NCI-H1105 (cell line): ENCODE data around the gene SPEF1.
"Not testable (repeated sequence)": the region's sequence is repeated elsewhere in the genome, so short reads cannot be mapped to it uniquely, and the experiment has no call there.

Experiments used
- DNase-seq: peaks from one replicate; lab custom pipeline; 2025; lab: John Stamatoyannopoulos, UW

The SPEF1 gene, protein sequence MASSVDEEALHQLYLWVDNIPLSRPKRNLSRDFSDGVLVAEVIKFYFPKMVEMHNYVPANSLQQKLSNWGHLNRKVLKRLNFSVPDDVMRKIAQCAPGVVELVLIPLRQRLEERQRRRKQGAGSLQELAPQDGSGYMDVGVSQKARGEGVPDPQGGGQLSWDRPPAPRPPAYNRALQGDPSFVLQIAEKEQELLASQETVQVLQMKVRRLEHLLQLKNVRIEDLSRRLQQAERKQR

GRCh38 chr20:3781153-3781910 is at the start of gene SPEF1:
Gene SPEF1, minus strand, starts transcription at chr20:3781448. Its CDS starts 161 bp downstream, at chr20:3781287.
- DNase-seq: peak; percentile 93

- not testable (repeated sequence) for DNase-seq
Measured at GRCh38 chr20:3829891-3830290, 48.6 kb upstream of the SPEF1 start.

GRCh38 chr20:3828798-3829197 is 47.5 kb upstream of the SPEF1 start:
- DNase-seq: no peak

DNA sequence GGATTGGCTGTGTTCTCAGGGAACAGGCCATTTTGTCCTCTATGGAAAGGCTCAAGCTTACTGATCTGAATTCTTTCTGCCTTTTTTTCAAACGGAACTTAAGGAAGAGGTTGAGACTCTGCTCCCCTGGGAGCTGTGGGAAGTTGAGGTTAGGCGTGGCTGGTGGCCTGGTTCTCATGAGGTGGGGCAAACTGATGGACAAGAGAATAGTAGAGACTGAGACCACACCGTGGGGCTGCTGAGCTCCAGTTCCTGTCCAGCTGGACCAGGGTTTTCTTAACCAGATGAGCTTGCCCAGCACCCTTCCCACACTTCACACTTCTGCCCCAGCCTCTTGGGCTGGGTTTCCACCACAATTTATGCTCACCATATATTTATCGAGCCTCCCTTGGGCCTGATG is 45.2 kb upstream of the SPEF1 start:
- DNase-seq: no peak

DNA sequence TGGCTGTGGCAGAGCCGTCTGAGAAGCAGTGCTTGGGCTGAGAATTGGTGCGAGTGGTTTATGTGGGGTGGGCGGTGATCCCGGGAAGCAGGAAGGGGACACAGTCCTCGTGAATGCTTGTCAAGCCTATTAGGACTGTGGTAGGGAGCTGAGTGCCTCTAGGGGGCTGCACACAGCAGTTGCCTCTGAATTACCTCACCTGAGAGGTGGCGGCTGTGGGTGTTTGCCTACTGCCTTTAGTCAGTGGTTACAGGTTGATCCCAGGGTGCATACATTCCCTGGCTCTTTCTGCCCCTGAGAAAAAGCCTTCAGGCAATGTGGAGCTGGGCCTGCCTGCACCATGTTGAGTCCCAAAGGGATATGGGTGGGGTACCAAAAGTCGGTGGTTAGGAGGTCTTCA is 44.3 kb upstream of the SPEF1 start:
- DNase-seq: no peak

- no peak for DNase-seq
Measured at GRCh38 chr20:3823881-3824280, 42.6 kb upstream of the SPEF1 start.

- DNase-seq: no peak
Measured at GRCh38 chr20:3821996-3822395, 40.7 kb upstream of the SPEF1 start.

DNA sequence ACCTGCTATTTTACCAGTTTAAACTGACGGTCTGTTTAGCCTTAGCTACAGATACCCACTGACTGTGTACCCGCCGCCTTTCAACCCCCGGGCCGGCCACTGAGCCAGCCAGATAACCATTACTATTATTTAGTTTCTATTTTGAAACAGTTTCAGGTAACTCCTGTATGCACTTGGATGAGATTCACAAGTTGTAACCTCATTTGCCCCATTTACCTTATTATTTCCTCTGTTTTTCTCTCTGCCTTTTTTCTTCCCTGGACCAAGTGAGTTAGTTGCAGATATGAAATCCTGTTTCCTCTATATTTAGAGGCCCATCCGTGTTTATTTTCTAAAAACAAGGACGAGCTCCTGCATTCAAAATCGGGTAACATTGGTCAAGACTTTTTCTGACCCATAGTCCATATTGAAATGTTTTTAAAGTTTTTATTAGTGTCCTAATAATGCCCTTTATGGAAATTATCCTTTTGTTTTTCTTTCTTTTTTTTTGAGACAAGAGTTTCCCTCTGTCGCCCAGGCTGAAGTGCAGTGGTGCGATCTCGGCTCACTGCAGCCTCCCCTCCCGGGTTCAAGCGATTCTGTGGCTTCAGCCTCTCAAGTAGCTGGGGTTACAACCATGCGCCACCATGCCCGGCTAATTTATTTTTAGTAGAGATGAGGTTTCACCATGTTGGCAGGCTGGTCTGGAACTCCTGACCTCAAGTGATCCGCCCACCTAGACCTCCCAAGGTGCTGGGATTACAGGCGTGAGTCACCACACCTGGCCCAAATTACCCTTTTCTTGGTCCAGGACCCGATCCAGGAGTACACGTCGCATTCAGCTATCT is 39.9 kb upstream of the SPEF1 start:
- no peak for DNase-seq

GRCh38 chr20:3820048-3820900 is 39.0 kb upstream of the SPEF1 start, which contains the start of gene AP5S1:
Gene AP5S1, plus strand, starts transcription at chr20:3820547. Its CDS starts 1,571 bp downstream, at chr20:3822118.
- DNase-seq: peak; percentile 93

DNA sequence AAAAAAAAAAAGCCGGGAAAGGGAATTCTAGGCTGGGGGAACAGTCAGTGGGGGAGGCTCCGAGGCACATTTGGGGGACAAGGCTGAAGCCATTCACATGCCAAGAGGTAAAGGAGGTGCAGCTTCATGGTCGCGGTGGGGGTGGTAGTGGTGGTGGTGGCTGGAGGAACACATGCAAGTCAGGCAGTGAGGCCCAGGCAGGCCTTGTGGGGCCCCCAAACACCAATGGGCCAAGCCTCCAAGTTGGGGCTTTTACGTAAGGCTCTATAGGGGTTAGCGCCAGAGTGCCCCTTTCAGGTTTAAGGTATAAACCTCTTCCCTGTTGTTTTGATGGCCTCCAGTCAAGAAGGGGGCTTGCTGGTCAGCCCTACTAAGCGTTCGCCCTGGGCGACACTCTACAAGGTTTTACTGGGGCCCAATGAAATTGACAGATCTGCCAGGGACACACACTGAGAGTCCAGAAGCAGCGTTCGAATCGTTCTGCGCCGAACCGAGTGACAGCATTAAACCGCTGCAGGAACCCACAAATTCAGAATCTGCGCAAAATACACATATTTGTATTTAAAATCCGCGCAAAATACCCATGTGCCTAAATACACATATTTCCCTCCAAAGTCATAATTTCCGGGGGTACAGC is 38.3 kb upstream of the SPEF1 start:
- no peak for DNase-seq

- peak; percentile 34 for DNase-seq
Measured at GRCh38 chr20:3818155-3819151, 37.2 kb upstream of the SPEF1 start.

DNA sequence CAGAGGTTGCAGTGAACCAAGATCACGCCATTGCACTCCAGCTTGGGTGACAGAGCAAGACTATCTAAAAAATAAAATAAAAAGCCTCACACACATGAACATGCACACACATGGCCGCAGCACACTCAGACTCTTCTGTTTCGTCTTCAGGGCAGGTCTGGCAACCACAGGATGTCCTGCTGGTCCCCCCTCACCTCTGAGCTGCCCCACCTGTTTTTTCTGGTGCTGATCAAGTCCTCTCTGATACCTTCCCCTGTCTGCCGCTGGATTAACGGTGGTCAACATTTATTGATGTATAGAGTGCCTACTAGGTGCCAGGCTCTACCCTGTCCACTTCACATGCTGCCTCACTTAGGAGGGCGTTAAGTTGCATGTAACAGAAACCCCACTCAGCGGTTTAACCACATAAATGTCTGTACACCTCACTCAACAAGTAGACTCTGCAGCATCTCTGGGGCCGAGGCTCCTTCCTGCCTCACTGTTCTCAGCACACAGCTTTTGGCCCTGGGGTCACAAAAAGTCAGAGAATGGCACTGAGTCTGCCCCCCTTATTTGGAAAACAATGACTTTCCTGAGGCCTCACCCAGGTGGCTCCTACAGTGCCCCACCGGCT is 34.6 kb upstream of the SPEF1 start:
- DNase-seq: no peak

- no peak for DNase-seq
Measured at GRCh38 chr20:3814928-3815495, 33.8 kb upstream of the SPEF1 start.

- no peak for DNase-seq
Measured at GRCh38 chr20:3813848-3814581, 32.8 kb upstream of the SPEF1 start.

- DNase-seq: no peak
Measured at GRCh38 chr20:3812975-3813847, 32.0 kb upstream of the SPEF1 start.

GRCh38 chr20:3812259-3812681 is 31.0 kb upstream of the SPEF1 start:
- no peak for DNase-seq
